OCI-LY1 (cell line): ENCODE data around the gene GRB2.

Experiments
- CTCF ChIP-seq: fragments of 200-600 bp; sonication (generic), shearing (Covaris generic); IDR thresholded peaks from 2 replicates; pipeline ENCODE4 v1.5.1; 2017; ENCODE audit warnings: mild to moderate bottlenecking, antibody characterized with exemption, low read length, moderate library complexity, mixed read lengths
- EZH2 ChIP-seq: fragments of 200-600 bp; sonication (generic), shearing (Covaris generic); IDR thresholded peaks from 2 replicates; pipeline ENCODE4 v1.8.0; 2017; ENCODE audit warnings: borderline replicate concordance, mixed run types, mild to moderate bottlenecking, antibody characterized with exemption, low read length, moderate library complexity, mixed read lengths

GRCh38 chr17:75450270-75450669 lies 44.8 kb upstream of the GRB2 start:
- TF ChIP-seq CTCF = no peak
- no peak for TF ChIP-seq EZH2
